Heart left ventricle (tissue), 16 donors: Measurements from ENCODE around the gene GALNTL6. TPM values are rescaled to one million over a fixed set of nuclear protein-coding genes. Genes with fewer than 3 reads are reported as not detected.

Experiments used
- ATAC-seq, 4 donors: fragments of 200-7000 bp; cut with Tn5 transposase; one replicate each; pipeline ENCODE4 v1.9.1; 2020 to 2022; ENCODE audit warnings: moderate library complexity in 4 of 4, mild to moderate bottlenecking in 3 of 4, moderate number of reproducible peaks in 1 of 4
- DNase-seq, 5 donors: peaks; one replicate each; pipeline ENCODE4 v3.0.0-alpha.2; 2020
- H3K27ac ChIP-seq, 12 donors: fragments of 200-600 bp; sonication (generic) in 4 of 12; one replicate each; pipeline versions ENCODE4 v1.5.0 to v1.8.0; 2016 to 2022; ENCODE audit warnings: mild to moderate bottlenecking in 2 of 12
- H3K27me3 ChIP-seq, 9 donors: fragments of 200-600 bp; sonication (generic) in 2 of 9; one replicate each; pipeline versions ENCODE4 v1.5.1 to v1.8.0; 2016 to 2022; ENCODE audit warnings: mild to moderate bottlenecking in 3 of 9
- H3K36me3 ChIP-seq, 9 donors: fragments of 200-600 bp; sonication (generic) in 2 of 9; one replicate each; pipeline versions ENCODE4 v1.5.0 to v1.8.0; 2018 to 2022; ENCODE audit warnings: mild to moderate bottlenecking in 2 of 9
- H3K4me1 ChIP-seq, 12 donors: fragments of 200-600 bp; sonication (generic) in 4 of 12; one replicate each; pipeline versions ENCODE4 v1.5.0 to v1.8.0; 2016 to 2022; ENCODE audit warnings: mild to moderate bottlenecking in 3 of 12
- H3K4me3 ChIP-seq, 12 donors: fragments of 200-600 bp; sonication (generic) in 4 of 12; one replicate each; pipeline versions ENCODE4 v1.5.0 to v1.8.0; 2017 to 2022; ENCODE audit warnings: mild to moderate bottlenecking in 9 of 12, moderate library complexity in 4 of 12
- H3K9me3 ChIP-seq, 12 donors: fragments of 200-600 bp; sonication (generic) in 4 of 12; one replicate each; pipeline versions ENCODE4 v1.5.0 to v1.8.0; 2016 to 2022; ENCODE audit warnings: mild to moderate bottlenecking in 1 of 12
- CTCF ChIP-seq, 12 donors: fragments of 200-600 bp; sonication (generic) in 4 of 12; IDR thresholded peaks; one replicate each; pipeline versions ENCODE4 v1.5.0 to v1.8.0; 2018 to 2022; ENCODE audit warnings: antibody characterized with exemption in 12 of 12, mild to moderate bottlenecking in 5 of 12
- POLR2A ChIP-seq, 2 donors: fragments of 450-650 bp; IDR thresholded peaks; one replicate each; pipeline ENCODE4 v1.6.1; 2017; ENCODE audit warnings: antibody characterized with exemption in 2 of 2, mild to moderate bottlenecking in 2 of 2, moderate library complexity in 2 of 2
- WGBS, 4 donors: extraction: QIAGEN DNeasy Blood & Tissue Kit in 2 of 4; methylation state at CpG; one replicate each; pipeline versions ENCODE4 v1.1.5 to v1.1.7; 2013 to 2018; 5-methylcytosine and 5-hydroxymethylcytosine counted together
- intact Hi-C, 10 donors: fragments of 100-400 bp; cut with DNase I; formaldehyde crosslinking; loops; one replicate each; pipeline versions ENCODE4 v1.11.1 to v1.14.2; 2022
- polyA plus RNA-seq, 2 donors: library from polyadenylated mRNA; stranded (reverse); fragments of 200-250 nt; gene quantifications; one replicate each; pipeline ENCODE4 v1.2.3, GENCODE V29; 2013
- total RNA-seq, 9 donors: library from RNA; depleted of rRNA in 2 of 9; stranded (reverse); fragments of >200 nt in 2 of 9; fragmentation: NEBNext Ultra II Directional in 3 of 9; extraction: Animal tissue kit (Norgen Biotek cat#: 25700) in 3 of 9; gene quantifications; one replicate each; pipeline versions ENCODE4 v1.1.0 to v1.2.4, GENCODE V29; 2016 to 2023
- donor health status: ischemic (EF 13 %, LVEDD 7.1; RV severe dilation, severe dysfunction).
- donor health status: healthy with polysubstance abuse.
- donor health status: DM: no; HTN: yes; CAD: no.
- donor health status: DM: no; HTN: no; CAD: no.
- donor health status: ischemic (EF 25% LVEDD 6.9; RV normal size, moderate dysfunction).
- donor health status: ischemic (EF 25% LVEDD 5.7; RV mildly dilated, moderate dysfunction).
- donor health status: healthy.
- donor health status: DM: yes; HTN: yes; CAD: no.
- donor health status: ischemic (EF 35%, LVEDD 5.7; RV mildly dilated, moderate dysfunction).
- donor health status: nonischemic (EF 11% LVEDD 7.7; RV severe dilation, severe dysfunction).
- donor health status: DM: yes; HTN: yes; CAD: no.
- donor health status: PGD.
- donor health status: ischemic (EF 29% LVEDD 5.4; RV normal size, mild dysfunction).
- donor health status: nonischemic (EF 23%, LVEDD 6.1; RV moderate dilation, normal function).

GALNTL6 gene
- total and polyA plus RNA-seq, 11 donors: 0.33 to 0.52 TPM; not detected in 9

- H3K27me3 ChIP-seq: no peaks in the 10 kb centered on the region
- 67 to 77% (median 73%) methylated on average over 2 of the region's 2 CpGs for WGBS, 4 donors
- intact Hi-C loops: no loop called here
- no peak overlapping the region for H3K4me3 ChIP-seq
- no peaks in the 10 kb centered on the region for H3K4me1 ChIP-seq
- TF ChIP-seq CTCF (IDR thresholded peaks at IDR 0.05) (no peak), POLR2A (IDR thresholded peaks at IDR 0.05) (no peak)
- ATAC-seq (no peak), DNase-seq (no peak)
- no peaks in the 10 kb centered on the region for H3K36me3 ChIP-seq
- H3K9me3 ChIP-seq: no peaks in the 10 kb centered on the region
- H3K27ac ChIP-seq: no peak overlapping the region
Measured at GRCh38 chr4:172323288-172323687, 510.1 kb downstream of the GALNTL6 start.

- H3K9me3 ChIP-seq: no peaks in the 10 kb centered on the region
- no peak overlapping the region for H3K4me3 ChIP-seq
- intact Hi-C loops: no loop called here
- no peaks in the 10 kb centered on the region for H3K27me3 ChIP-seq
- ATAC-seq: no peak
- H3K4me1 ChIP-seq: no peaks in the 10 kb centered on the region
- 65 to 73% (median 72%) methylated on average over 5 of the region's 5 CpGs for WGBS, 4 donors
- no peak for DNase-seq
- H3K36me3 ChIP-seq: no peaks in the 10 kb centered on the region
- TF ChIP-seq CTCF (IDR thresholded peaks at IDR 0.05) (no peak), POLR2A (IDR thresholded peaks at IDR 0.05) (no peak)
- no peak overlapping the region for H3K27ac ChIP-seq
Measured at GRCh38 chr4:172344308-172344938, 531.2 kb downstream of the GALNTL6 start.

DNA sequence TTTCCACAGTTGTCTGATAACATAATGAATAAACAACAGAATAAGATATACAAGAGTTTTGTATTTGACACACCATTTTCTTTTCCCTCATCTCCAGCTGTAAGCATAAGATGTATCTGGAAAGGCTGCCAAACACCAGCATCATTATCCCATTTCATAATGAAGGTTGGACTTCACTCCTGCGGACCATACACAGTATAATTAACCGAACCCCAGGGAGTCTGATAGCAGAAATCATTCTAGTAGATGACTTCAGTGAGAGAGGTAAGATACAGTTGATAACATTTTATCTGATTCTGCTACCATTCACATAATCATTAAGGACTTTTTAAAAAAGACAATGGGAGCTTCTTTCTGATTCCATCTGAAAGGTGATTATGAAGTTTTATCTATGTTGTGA is 535.2 kb downstream of the GALNTL6 start:
- 57 to 75% (median 69%) methylated on average over 2 of the region's 2 CpGs for WGBS, 4 donors
- Histone ChIP-seq H3K27me3 (no peaks in the 10 kb centered on the region), H3K4me1 (no peaks in the 10 kb centered on the region), H3K36me3 (no peaks in the 10 kb centered on the region), H3K4me3 (no peak overlapping the region), H3K27ac (no peak overlapping the region), H3K9me3 (no peaks in the 10 kb centered on the region)
- DNase-seq (no peak), ATAC-seq (no peak)
- TF ChIP-seq CTCF (IDR thresholded peaks at IDR 0.05) (no peak), POLR2A (IDR thresholded peaks at IDR 0.05) (no peak)
- intact Hi-C loops: no loop called here

DNA sequence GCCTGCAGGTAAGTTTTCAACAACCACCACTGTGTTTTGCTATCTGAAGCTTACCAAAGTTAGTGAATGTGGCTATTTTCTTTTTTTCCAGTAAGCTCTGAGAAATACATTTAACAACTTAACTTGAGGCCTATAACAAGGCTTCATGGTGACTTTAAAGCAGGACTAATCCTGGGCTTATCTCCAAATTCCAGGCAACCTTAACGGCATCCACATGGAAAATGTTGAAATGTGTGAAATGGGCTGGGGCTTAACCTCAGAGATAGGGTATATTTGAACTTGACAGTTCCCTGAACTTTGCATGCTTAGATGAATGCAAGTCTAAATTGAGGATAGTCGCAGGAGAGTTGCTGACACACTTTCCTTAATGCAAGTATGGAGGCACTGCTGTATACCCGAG is 539.2 kb downstream of the GALNTL6 start:
- no peak overlapping the region for H3K4me3 ChIP-seq
- intact Hi-C loops: no loop called here

More for the DNA sequence above, 539.2 kb downstream of the GALNTL6 start:
- H3K9me3 ChIP-seq: no peaks in the 10 kb centered on the region
- H3K4me1 ChIP-seq: no peaks in the 10 kb centered on the region
- DNase-seq (no peak), ATAC-seq (no peak)
- H3K27me3 ChIP-seq: no peaks in the 10 kb centered on the region
- H3K36me3 ChIP-seq: no peaks in the 10 kb centered on the region
- H3K27ac ChIP-seq: no peak overlapping the region
- 34 to 46% (median 42%) methylated on average over 3 of the region's 3 CpGs for WGBS, 4 donors
- TF ChIP-seq CTCF (IDR thresholded peaks at IDR 0.05) (no peak), POLR2A (IDR thresholded peaks at IDR 0.05) (no peak)
